Measurements from ENCODE around the gene EVA1A.

DNA sequence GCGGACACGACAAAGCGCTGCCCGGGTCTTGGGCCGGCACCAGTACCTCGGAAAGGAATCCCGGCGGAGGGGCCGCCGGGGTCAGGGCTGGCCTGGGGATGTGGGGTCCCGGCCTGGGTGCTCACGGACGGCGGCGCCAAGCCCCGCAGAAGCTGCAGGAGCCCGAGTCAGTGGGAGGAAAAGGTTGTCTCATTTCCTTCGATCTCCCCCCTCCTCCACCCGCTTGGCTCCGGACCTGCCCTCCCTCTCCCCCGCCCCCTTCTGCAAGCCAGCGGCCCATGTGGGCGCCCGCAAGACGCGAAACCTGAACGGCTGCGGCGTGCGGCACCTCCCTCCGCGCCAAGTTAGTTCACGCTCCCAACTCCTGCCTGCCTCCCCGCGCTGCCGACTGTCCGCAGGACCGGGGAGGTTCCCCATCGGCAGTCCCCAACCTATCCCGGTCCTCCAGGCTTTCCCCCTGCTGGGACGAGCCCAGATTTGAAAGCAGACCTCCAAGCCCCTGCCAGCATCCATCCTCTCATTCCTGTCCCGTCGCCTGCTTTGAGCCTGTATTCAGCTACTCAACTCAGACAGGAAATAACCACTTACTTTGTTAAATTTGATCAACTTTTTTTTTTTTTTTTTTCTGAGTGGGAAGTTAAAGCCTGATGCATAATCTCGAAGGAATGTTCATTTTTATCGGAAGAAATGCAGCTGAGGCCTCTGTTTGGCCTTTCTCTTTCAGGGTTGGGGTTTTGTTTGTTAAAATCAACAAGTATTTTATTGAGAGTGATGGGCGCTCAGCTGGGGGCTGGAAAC lies at the start of gene EVA1A:
- TF ChIP-seq EZH2phosphoT487 (IDR thresholded peaks at IDR 0.05; ENCODE audit: borderline replicate concordance, low read depth, low read length), result no peak
- TF ChIP-seq, protein P1, sequence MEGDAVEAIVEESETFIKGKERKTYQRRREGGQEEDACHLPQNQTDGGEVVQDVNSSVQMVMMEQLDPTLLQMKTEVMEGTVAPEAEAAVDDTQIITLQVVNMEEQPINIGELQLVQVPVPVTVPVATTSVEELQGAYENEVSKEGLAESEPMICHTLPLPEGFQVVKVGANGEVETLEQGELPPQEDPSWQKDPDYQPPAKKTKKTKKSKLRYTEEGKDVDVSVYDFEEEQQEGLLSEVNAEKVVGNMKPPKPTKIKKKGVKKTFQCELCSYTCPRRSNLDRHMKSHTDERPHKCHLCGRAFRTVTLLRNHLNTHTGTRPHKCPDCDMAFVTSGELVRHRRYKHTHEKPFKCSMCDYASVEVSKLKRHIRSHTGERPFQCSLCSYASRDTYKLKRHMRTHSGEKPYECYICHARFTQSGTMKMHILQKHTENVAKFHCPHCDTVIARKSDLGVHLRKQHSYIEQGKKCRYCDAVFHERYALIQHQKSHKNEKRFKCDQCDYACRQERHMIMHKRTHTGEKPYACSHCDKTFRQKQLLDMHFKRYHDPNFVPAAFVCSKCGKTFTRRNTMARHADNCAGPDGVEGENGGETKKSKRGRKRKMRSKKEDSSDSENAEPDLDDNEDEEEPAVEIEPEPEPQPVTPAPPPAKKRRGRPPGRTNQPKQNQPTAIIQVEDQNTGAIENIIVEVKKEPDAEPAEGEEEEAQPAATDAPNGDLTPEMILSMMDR (conservative IDR thresholded peaks at IDR 0.05; ENCODE audit: low read length), result no peak
